ENCODE results near the gene ZNF43.

DNA sequence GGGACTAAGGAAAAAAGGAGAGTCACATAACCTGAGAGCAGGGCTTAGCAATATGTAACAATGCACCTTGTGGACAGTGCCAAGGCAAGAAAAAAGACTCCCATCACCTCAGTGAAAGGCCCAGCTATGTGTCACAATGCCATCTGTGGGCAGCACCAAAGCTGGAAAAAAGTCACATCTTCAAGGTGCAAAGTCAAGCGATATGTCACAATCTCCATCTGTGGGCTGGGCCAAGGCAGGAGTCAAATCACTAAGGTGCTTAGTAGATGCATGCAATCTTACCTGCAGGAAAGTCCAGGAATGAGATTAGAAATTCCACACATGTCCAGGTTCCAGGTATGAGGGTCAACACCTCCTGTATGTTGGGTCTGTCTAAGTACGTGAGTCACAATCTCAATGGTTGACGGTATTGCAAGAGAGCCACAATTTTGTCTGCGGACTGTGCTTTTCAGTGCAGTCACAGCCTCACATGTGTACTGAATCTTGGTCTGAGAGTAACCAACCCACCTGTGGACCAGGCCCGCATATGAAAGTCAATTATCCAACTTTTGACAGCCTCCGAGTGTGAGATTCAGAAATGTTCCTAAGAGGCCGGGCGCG is 14.8 kb upstream of the ZNF43 start:
- TF ChIP-seq POLR2A (IDR thresholded peaks at IDR 0.05), result no peak
- TF ChIP-seq, protein P1, sequence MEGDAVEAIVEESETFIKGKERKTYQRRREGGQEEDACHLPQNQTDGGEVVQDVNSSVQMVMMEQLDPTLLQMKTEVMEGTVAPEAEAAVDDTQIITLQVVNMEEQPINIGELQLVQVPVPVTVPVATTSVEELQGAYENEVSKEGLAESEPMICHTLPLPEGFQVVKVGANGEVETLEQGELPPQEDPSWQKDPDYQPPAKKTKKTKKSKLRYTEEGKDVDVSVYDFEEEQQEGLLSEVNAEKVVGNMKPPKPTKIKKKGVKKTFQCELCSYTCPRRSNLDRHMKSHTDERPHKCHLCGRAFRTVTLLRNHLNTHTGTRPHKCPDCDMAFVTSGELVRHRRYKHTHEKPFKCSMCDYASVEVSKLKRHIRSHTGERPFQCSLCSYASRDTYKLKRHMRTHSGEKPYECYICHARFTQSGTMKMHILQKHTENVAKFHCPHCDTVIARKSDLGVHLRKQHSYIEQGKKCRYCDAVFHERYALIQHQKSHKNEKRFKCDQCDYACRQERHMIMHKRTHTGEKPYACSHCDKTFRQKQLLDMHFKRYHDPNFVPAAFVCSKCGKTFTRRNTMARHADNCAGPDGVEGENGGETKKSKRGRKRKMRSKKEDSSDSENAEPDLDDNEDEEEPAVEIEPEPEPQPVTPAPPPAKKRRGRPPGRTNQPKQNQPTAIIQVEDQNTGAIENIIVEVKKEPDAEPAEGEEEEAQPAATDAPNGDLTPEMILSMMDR (IDR thresholded peaks at IDR 0.05), result no peak
- TF ChIP-seq EP300 (IDR thresholded peaks at IDR 0.05), result no peak

Data from tibial nerve (tissue), 4 donors.